ENCODE data around the gene CBLB.
"Not testable (repeated sequence)": the region's sequence is repeated elsewhere in the genome, so short reads cannot be mapped to it uniquely, and the experiment has no call there.

CBLB gene

DNA sequence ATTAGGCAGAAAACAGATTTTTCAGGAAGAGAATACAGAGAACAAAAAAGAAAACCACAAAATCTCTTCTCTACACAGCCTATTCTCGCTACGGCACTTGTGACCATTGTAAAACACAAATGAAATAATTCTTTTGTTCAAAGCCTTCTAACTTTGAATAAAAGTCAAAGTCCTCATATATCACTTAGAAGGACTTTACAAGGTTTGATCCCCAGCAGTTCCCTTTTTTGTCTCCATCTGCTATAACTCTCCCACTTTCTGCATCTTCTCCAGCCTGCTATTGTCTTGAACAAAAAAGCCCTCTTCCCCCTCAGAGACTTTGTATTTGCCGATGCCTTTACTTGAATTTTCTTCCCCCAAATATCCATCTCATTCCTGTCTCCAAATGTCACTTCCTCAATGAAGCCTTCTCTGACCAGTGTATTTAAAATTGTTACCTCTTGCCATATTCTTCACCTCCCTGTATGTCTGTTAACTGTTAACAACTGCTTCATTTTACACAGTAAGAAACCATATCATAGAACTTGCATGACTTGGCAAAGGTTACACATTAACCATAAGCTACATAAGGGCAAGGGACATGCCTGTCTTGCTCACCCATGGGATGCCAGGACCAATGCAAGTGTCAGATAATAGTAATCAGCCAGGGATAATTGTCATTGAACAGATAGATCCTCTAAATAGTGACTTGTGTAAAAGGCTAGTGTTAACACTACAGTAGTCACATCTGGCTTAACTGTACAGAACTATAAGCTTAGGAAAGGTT is 122.4 kb downstream of the CBLB start:
- no peak for DNase-seq

DNA sequence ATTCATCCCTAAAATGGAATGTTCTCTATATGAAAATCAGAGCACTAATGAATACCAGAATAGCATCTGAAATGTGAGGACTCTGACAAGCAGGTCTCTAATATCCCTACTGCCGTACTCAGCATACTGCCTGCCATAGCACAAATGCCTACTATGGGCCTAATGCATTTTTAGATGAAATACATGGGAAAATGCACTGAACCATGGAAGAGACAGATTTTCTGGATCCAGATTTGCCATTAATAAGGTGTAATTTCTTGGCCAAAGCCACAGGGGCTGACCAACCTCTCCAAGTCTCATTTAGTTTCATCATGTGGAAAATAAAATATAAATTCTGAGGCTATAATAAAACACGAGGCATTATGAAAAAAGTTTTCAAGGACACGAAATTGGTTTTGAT is 123.8 kb downstream of the CBLB start:
- no peak for DNase-seq

DNA sequence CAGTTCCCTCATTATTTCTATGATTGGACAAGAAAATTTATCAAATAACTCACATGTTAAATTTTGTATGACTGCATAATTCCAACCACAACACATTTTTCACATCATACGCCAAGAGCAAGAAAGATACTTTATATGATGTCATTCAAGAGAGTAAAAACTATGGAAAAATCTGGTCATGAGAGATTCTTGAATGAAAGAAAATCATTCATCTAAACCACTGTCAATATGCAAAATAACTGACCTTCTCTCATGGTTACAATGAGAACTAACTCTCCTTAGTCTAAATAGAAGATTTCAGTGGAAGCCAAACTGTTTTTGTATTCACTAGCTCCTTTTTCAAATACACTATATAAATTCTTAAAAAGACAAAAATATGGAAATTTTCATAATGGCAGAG is 124.6 kb downstream of the CBLB start:
- DNase-seq = no peak

DNA sequence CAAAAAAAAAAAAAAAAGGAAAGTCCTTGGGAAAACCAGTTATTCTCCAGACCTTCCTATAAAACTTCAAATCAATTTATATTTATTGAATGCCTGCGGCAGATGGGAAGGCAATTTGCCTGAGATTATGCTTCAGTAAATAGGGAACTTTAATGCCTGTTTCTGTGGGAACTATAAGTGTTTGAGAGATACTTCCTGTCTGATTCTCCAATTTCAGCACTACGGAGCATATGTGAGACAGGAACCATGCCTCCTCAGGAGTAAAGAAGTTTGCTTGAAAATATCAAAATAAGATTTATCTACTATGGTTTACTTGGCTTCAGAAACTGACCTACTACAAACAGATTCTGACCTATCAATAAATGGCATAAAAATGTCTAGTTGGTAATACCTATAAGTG is 135.5 kb downstream of the CBLB start:
- DNase-seq = no peak

DNA sequence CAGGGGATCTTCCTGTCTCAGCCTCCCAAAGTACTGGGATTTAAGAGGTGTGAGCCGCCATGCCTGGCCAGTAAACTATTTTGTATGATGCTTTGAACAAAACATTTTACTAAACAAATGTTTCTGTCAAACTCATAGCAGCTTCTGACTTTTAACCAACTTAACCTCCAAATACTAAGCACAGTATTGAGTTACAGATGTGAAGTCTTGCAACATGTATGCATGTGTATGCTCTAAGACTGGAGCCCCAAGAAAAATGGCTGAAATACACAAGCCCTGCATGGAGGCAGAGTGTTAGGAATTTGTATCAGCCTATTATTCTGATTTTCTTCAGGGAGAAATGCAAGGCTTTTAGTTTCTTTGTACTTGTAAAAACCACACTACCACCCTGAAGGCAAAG is 137.1 kb downstream of the CBLB start:
- no peak for DNase-seq

DNA sequence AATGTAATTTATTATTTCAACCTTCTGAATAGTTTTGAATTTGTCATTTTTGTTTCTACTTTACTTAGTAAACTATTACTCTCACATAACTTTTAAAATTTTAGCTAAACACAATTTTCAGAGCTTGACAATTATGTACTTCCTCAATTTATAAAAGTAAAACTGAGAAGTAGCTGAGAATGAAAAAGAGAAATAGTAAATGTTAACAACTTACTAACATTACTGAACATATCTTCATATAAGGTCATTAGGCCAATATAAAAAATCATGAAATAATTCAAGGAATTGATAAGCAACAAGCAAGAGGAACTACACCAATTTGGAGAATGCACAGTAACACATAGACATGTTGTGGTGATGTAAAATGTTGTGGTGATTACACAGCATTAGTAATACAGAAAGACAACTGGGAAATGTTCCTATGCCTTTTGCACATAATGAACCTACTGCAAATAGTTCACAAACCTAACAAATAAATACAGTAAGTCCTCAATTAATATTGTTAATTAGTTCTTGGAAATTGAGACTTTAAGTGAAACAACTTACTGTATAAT is 137.9 kb downstream of the CBLB start:
- no peak for DNase-seq

- DNase-seq = no peak
Observed at GRCh38 chr3:105729667-105730066, 139.1 kb downstream of the CBLB start.

GRCh38 chr3:105728771-105729312 is 140.0 kb downstream of the CBLB start:
- DNase-seq = no peak

DNA sequence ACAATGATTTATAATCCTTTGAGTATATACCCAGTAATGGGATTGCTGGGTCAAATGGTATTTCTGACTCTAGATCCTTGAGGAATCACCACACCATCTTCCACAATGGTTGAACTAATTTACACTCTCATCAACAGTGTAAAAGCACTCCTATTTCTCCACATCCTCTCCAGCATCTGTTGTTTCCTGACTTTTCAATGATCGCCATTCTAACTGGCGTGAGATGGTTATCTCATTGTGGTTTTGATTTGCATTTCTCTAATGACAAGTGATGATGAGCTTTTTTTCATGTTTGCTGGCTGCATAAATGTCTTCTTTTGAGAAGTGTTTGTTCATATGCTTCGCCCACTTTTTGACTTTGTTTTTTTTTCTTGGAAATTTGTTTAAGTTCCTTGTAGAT is 141.8 kb downstream of the CBLB start:
- not testable (repeated sequence) for DNase-seq

GRCh38 chr3:105722943-105723556 is 145.8 kb downstream of the CBLB start:
- no peak for DNase-seq

GRCh38 chr3:105719791-105720190 is 149.0 kb downstream of the CBLB start:
- DNase-seq = no peak

GRCh38 chr3:105715372-105715771 is 153.4 kb downstream of the CBLB start:
- no peak for DNase-seq

GRCh38 chr3:105714453-105714852 is 154.4 kb downstream of the CBLB start:
- DNase-seq = no peak

- DNase-seq = no peak
Observed at GRCh38 chr3:105708980-105709379, 159.8 kb downstream of the CBLB start.

DNA sequence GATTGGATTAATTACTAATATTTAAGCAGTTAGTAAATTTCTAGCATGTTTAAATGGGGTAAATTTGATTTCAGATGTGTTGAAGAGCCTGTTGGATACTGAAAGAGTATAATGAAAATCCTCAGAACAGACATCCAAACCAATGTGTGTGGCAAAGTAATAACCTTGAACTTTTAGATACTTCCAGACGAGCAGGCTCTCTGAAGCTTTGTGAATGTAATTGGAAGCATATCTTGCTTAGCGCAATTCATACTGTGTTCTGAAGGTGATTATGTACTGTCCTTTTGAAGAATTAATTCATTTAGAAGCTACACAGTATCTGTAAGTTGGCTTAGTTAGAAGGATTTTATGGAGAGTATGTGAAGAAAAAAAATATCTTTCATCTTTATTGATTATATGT is 161.8 kb downstream of the CBLB start:
- DNase-seq = no peak

- DNase-seq = no peak
Observed at GRCh38 chr3:105704726-105705410, 163.9 kb downstream of the CBLB start.

- no peak for DNase-seq
Observed at GRCh38 chr3:105700575-105700974, 168.2 kb downstream of the CBLB start.

DNA sequence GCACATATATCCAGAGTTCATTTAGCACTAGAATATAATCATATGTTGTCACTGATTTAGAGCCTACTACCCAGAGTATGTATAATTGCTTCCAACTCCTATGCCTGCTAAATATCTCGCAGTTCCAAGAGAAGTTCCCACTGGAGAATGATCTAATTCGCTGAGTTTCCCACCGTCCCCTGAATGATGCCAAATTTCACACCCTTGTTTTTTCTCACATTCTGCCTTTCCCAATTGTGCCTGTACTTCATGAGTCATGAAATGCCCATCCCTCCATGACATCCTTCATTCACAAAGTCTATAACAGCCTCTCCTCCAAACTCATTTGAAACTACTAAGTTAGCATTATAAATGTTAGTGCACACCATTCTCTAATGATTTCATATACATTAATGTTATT is 177.2 kb downstream of the CBLB start:
- DNase-seq = no peak

GRCh38 chr3:105691053-105691452 is 177.8 kb downstream of the CBLB start:
- DNase-seq = no peak

DNA sequence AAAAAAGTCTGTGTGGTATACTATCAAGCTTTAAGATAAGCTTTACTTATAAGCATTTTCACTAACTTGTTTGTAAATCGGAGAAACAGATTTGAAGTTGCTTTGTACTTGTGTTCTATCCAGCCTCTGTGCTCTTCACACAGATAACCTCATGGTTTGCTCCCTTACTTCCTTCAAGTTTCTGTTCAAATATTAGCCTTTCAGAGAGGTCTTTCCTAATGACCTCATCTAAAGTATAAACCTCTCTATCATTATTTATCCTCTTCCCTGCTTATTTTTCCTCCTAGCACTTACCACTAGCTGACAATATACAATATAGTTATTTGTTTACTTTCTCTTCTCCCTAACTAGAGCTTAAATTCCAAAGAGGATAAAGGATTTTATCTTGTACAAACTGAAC is 180.0 kb downstream of the CBLB start:
- no peak for DNase-seq

GRCh38 chr3:105686278-105686897 is 182.4 kb downstream of the CBLB start:
- peak; percentile 39 for DNase-seq

DNA sequence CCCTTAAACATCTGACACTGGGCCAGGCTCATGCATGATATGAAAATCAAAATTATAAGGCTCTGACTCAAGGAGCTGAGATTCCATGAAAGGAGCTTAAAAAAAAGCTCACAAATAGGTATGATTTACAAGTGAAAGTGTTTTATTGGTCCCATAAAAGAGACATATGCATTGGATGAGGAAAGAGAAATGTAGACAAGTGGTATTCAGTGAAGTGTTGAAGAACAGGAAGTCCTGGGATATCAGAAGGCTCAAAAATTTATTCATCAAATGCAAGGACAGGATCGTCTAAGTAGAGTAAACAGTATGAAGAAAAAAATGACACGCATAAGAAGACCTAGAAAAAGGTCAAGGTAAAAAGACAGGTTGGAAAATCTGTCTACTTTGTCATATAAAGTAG is 188.9 kb downstream of the CBLB start:
- no peak for DNase-seq

- DNase-seq = no peak
Observed at GRCh38 chr3:105678017-105678416, 190.8 kb downstream of the CBLB start.

All from central memory CD4-positive, alpha-beta T cell (primary cell).